HG03565 (cell line): ENCODE data around the gene INTS11.
"Not testable (repeated sequence)": the region's sequence is repeated elsewhere in the genome, so short reads cannot be mapped to it uniquely, and the experiment has no call there.

Experiments used
- ATAC-seq: cut with Tn5 transposase; IDR thresholded peaks from one replicate; pipeline ENCODE4 v1.9.1; 2021; ENCODE audit warnings: mild to moderate bottlenecking, moderate library complexity; ENCODE audit not compliant: unreplicated experiment

Gene INTS11

DNA sequence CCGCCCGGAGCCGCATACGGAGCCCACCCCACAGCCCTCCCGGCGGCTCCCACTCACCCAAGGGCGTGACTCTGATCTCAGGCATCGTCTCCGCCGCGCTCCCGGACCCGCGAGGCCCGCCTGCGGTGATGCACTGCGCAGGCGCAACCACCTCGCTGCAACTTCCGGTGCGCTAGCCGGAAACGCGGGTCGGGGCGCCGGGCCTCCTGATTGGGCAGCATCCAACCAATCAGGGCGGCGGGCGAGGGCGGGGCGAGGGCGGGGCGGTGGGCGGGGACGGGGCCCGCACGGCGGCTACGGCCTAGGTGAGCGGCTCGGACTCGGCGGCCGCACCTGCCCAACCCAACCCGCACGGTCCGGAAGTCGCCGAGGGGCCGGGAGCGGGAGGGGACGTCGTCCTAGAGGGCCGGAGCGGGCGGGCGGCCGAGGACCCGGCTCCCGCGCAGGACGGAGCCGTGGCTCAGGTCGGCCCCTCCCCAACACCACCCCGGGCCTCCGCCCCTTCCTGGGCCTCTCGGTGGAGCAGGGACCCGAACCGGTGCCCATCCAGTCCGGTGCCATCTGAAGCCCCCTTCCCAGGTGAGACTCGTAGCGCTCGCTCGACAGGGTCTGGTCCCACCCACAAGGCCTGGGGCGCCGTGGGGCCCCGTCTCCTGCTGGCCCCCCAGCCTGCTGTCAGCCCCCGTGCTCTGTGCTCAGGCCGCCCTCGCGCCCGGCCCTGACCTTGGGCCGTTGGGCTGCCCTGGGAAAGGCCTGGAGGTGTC is at the start of gene INTS11, which contains the start of gene CPTP:
Gene INTS11 (minus strand): TSS at position 137 of the 764 bp plus-strand sequence. CDS start 52 bp downstream, at position 85.
Gene CPTP (plus strand): TSS at position 279 of the 764 bp plus-strand sequence. CDS start 2,109 bp downstream, outside the sequence.
- ATAC-seq, result peak; percentile 77

DNA sequence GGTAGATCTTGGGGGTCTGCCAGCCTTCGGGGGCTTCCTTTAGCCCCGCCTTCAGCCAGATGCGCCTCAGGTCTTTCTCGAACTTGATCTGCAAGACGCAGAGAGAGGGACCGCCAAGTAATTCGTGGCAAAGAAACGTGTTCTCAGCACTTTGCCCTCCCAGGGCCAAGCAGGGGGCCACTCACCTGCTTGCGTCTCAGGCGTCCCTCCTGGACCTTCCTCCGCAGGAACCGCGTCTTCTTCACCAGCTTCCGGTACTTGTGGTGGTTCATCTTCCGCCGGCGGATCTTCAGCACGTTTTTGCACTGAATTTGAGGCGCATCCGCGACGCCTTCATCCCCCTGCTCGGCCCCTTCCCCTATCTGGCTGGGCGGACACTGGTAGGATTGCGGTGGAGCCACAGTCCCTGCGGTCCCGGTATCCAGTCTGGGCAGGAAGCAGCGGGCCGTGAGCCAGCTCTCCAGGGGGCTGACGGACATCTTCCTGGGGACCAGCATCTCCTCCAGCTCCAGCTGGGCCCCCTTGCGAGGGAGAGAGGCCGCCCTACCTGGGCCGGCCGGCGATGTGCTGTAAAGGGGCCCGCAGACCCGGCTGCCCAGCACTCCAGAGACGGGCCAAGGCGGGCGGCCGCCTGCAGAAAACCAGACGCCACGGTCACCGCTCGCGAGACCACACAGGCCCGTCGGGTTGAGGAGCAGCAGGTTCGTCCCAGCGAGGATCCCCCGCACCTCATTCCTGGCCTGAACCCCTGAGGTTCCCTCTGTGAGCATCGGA is 49.5 kb upstream of the INTS11 start:
- no peak for ATAC-seq

DNA sequence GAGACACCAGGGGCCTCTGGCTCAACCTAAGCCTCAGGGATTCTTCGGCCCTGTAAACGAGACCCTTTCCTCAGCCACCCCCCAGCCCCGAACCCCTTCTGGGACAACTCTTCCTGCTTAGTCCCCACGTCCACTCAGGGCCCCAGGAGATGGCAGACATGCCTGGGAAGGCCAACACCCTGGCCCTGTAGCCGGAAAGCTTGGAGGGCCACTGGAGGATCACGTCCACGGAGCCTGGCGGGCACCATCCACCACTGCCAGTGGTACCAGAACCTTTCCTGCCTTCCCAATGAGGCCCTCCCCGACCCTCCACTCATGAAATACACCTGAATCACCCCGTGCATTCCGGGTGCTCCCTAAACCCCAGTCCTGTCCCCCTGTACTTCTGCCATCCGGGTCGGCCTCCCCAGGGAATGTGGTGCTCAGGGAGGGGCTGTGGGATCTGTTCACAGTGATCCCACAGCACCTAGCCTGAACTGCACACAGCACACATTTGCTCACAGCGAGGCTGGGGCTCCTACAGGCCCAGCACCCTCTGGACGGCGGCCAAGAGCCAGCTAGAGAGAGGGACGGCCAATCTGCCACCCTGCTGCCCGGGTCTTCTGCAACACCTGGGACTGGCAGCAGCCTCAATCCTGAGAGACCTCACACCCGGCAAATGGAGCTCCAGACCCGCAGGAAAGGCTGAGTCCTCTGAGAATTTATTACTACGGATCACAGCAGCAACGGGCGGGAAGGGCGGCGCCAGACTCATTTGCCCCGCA is 48.8 kb upstream of the INTS11 start:
- no peak for ATAC-seq

DNA sequence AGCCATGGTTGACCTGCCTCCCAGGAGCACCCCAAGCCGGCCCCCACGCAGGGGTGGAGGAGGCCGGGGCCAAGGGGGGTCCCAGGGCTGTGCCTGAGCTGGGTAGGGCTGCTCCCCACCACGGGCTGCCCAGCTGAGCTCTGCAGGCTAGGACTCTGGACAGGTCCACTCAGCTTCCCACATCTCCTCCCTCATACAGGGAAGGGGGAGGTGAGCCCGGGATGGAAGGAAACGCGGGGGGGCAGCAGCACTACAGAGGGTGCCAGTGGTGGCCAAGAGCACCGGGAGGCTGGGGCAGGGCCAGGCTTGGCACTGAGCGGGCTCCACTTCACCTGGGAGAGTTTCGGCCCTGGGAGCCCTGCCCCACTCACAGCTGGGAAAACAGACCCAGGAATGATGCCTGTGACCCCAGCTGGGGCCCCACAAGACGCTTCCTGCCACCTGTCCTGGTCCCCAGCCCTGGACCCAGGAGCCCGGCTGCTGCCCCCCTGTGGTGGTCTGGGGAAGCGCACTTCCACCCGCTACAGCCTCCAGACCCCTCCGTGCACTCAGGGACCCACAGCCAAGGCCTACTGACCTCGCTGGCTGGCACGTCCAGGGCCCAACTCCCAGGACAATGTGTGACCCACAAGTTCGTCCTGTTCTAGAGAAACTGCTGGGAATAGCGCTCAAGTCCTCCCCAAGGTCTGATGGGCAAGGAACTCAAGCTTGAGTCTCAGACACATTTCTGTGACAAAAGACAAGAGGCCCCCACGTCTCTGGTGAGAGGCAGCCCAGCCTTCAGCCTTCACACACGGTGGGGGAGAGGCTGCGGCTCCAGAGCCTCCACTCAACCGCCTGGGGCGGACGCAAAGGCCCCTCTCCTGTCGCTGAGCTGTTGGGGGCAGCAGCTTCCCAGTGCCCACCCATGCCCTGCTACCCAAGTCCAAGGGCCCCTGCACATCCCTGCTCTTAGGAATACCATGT is 47.6 kb upstream of the INTS11 start:
- no peak for ATAC-seq

DNA sequence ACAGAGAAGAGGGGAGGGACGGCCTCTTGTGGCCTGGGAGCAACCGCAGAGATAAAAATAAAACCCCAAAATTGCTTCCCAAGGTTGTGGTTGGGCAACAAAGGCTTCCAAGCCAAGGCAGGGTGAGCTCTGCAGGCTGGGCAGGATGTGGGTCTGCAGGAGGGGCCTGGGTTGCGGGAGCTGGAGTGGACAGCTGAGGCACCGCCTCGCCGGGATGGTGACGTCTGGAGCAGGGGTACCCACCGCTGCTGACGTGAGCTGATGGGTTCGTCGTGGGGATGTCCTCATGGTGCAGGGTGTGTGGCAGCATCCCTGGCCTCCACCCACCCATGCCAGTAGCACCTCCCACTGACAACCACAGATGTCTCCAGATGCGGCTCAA is 46.9 kb upstream of the INTS11 start:
- no peak for ATAC-seq

DNA sequence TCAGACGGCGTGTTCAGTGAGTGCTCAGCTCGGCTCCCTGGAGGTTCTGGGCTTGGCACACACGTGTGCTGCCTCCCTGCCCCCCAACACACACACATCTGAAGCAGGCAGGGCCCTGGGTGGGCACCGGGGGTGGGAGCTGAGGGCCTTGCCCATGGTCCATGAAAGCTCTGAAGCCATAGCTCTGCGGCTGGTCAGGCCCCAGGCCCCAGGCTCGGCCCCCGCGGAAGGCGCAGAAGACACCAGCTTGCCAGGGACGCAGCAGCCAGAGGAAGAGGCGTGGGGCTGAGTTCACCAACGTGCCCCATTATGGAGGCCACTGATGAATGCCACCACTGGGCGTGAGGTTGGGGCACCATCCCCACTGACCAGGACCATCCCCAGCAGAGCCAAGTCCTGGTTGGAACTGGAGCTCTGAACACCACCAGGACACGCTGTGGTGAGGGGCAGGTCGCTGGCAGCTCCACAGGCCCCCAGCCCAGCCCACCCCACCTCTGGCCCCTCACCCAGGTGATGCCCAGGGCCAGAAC is 46.4 kb upstream of the INTS11 start:
- no peak for ATAC-seq

DNA sequence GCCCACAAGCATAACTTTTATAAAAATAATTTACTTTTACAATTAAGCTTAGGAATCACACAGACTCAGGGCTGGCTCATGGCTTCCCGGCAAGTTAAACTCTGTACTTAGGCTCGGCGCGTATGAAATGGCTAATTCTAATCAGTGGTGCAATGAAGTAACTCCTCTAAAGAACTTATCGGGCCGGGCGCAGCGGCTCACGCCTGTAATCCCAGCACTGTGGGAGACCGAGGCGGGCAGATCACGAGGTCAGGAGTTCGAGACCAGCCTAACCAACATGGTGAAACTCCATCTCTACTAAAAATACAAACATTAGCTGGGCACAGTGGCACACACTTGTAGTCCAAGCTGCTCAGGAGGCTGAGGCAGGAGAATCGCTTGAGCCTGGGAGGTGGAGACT is 45.6 kb upstream of the INTS11 start:
- not testable (repeated sequence) for ATAC-seq

DNA sequence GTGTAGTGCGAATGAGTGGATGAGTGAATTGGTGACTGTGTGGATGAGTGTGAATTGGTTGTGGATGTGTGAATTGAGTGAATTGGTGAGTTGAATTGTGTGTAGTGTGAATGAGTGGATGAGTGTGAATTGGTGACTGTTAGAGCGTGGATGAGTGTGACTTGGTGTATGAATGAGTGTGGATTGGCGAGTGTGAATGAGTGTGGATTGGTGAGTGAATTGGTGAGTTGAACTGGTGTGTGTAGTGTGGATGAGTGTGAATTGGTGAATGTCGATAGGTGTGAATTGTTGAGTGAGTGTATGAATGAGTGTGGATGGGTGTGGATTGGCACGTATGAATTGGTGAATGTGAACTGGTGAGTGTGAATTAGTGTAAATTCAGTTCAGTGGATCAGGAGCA is 42.9 kb upstream of the INTS11 start:
- ATAC-seq, result no peak

DNA sequence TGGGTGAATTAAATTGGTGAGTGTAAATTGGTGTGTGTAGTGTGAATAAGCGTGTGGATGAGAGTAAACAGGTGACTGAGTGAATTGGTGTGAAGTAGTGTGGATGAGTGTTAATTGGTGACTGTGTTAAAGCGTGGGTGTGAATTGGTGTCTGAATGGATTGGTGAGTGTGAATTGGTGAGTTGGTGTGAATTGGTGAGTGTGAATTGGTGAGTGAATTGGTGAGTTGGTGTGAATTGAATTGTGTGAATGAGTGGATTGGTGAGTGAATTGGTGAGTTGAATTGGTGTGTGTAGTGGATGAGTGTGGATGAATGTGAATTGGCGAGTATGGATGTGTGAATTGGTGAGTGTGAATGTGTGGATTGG is 42.2 kb upstream of the INTS11 start:
- ATAC-seq, result no peak

DNA sequence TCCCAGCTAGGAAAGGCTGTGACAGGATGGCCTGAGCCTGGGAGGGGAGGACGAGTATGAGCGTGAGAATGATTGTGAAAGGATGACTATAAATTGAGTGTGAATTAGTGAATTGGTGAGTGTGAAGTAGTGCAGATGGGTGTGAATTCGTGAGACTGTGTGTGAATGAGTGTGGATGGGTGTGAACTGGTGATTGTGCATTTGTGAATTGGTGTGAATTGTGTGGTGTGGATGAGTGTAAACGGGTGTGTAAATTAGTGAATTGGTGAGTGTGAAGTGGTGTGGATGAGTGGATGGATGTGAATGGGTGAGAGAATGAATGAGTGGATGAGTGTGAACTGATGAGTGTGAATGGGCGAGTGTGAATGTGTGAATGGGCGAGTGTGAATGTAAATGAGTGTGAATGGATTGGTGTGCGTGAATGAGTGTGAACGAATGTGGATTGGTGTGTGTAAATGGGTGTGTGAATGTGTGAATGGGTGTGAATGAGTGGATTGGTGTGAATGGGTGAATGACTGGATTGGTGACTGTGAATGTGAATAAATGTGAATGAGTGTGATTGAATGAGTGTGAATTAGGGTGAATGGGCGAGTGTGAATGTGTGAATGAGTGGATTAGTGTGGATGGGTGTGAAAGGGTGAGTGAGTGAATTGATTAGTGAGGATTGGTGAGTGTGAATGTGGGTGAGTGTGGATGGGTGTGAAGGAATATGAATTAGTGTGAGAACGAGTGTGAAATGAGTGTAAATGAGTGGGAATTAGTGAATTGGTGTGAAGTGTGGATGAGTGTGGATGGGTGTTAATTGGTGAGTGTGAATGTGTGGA is 41.6 kb upstream of the INTS11 start:
- no peak for ATAC-seq

DNA sequence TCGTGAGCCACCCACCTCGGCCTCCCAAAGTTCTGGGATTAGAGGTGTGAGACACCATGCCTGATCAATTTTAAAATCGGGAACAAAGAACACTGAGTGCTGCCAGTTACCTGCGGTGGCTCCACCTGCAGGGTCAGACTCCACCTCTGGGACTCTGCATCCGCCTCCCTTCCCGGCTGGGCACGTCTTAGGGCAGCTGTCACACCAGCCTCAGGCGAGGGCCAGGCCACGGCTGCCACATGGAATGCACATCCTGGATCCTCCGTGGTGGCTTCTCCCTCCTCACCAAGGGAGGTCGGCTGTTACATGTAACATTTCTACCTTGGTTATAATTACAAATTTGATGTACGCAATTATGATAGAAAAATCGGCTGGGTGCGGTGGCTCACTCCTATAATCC is 39.8 kb upstream of the INTS11 start:
- ATAC-seq, result no peak

DNA sequence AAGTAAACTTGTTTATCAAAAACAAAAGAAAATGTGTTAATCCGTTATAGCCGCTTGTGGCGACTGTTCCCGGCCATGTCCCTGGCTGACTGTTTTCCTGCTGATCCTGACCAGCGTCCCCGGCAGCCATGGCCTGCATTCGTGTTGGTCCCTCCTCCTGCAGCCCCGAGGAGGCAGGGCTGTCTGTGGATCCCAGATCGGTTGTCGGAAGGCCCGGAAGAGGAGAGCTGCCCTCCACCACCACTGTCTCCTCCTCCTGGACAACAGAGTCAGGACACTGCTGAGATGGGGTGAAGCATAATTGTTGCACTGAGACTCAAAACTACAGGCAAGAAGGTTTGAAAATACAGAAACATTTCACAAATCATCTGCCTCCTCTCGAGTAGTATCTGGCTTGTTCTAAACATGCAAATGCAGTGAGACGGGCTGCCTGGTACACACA is 37.5 kb upstream of the INTS11 start:
- no peak for ATAC-seq

DNA sequence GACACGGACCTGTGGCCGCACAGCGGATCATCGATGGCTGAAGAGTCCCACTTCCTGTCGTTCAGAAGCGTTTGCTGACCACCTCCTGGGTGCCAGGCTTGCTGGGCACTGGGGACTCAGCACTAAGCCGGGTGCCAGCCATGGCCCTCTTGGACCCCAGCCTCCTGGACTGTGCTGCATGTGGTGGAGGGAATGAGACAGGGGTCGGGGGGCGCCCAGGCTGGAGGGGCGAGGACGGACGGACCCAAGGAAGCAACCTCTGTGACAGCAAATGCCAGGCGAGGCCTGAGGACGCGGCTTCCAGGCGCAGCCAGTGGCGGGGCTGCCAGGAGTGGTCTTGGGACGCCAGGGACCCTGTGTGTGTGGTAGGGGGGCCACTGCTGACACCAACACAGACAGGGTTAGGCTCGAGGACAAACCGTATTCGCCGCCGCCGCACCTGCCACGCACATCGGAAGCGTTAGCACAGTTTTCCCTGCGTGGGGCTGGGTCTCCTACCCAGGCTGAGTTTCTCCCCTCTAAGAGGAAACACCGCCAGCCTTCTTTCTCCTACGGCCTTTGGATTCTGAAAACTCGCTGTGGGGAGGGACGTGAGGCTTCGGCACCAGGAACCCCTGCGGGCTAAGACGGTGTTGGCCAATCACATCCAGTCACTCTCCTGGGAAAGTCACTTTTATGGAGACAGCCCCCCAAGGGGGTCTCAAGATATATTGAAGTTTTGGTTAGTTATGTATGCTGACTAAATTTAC is 36.9 kb upstream of the INTS11 start:
- no peak for ATAC-seq

DNA sequence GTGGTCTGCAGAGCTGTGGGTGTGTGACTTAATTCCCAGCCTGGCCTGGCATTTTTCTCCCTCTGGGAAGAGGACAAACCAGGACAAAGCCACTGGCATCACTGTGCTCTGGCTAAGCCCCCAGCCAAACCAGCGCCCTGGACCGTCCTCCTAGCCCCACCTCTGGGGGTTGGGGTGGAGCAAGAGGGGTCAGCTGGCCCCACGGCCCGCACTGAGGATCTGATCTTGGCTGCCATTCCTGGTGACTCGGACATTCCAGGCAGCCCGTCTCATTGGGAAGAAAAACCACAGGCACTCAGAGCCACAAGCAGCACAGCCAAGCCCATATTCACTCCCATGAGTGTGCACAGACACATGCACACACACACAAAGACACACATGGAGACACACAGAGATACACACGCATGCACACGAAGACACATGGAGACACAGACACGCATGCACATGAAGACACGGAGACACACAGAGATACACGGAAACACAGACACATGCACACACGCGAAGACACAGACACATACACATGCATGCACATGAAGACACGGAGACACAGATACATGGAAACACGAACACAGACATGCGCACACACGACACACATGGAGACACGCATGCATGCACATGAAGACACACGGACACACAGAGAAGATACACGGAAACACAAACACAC is 36.2 kb upstream of the INTS11 start:
- no peak for ATAC-seq

DNA sequence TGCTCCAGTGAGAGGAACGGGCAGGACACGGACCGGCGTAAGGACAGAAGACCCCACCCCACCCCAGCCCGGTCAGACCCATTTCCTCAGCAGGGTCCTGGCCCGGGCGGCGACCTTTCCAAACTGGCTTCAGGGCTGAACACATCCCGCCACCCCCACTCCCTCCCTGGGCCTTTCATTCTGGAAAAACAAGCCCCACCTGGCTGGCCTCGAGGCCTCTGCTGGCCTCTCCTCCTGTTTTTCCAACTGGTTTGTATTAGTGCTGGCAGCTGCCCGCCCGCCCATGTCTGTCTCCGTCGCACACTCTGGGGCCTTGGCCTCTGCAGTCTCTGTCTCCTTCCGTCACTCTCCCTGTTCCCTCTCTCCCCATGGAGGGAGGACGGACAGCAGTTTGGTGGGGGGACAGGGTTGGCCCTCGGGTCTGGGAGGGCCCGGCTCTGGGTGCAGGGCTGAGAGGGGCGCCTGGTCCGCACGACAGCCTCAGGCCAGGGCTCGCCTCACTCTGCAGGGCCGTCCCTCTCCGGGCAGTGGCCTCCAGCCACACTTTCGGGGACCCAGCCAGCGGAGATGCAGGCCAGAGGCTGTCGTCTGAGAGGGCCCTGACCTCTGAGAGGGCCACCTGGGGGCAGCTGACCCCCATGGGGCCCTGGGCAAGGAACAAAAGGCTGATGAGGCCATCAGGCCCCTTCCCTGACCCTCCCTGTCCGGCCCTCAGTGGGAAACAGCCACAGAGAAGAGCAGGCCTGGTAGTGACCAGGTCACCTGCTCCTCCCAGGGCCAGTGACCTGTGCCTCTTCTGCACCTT is 35.4 kb upstream of the INTS11 start:
- no peak for ATAC-seq

DNA sequence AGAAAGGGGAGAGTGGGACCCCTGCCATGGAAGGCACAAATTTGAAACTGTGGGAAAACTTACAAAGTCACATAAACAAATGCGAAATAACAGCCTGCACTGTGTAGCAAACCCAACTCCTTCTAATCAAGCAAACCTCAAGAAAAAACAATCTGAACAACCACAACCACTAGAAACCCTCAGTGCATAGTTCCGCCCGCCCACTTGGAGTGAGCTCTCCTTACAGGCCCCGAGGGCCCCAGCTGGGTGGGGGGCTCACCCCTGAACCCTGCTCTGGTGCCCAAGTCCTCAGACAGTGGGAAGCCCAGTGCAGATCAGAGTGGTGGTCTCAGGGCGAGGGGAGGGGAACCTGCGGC is 34.8 kb upstream of the INTS11 start:
- ATAC-seq, result no peak
